ENCODE results near the gene LRRC8D.
"Not testable (repeated sequence)": the region's sequence is repeated elsewhere in the genome, so short reads cannot be mapped to it uniquely, and the experiment has no call there.

LRRC8D gene

GRCh38 chr1:89820422-89821321, at the start of gene LRRC8D:
TSS of gene LRRC8D (plus strand) at chr1:89821032. CDS start at chr1:89933069, 112,037 bp downstream.
- Histone ChIP-seq H3K9me3 (ENCODE audit: low read depth, low read length) (no peaks in the 10 kb centered on the region), H3K9ac (ENCODE audit: insufficient read length) (peak within 1 kb of the TSS; percentile 80), H3K4me3 (peak within 1 kb of the TSS; percentile 81), H3K27ac (peak within 1 kb of the TSS; percentile 95), H3K36me3 (ENCODE audit: insufficient read depth, low read length) (peaks cover 14% of the 10 kb centered on the region)
- no peak for DNase-seq (ENCODE audit: low read depth, low spot score)
- TF ChIP-seq POLR2AphosphoS5 (IDR thresholded peaks at IDR 0.05; ENCODE audit: borderline replicate concordance, low read depth, low read length) (peak; percentile 49), FOXP2 (optimal IDR thresholded peaks at IDR 0.05; ENCODE audit: control extremely low read depth, extremely low read length, insufficient read depth) (no peak)

GRCh38 chr1:89771991-89772560, 48.8 kb upstream of the LRRC8D start:
- DNase-seq (ENCODE audit: low read depth, low spot score), result no peak
- H3K9me3 ChIP-seq (ENCODE audit: low read depth, low read length), result no peaks in the 10 kb centered on the region
- H3K4me3 ChIP-seq, result no peak overlapping the region
- no peak overlapping the region for H3K9ac ChIP-seq (ENCODE audit: insufficient read length)
- no peak overlapping the region for H3K27ac ChIP-seq
- no peaks in the 10 kb centered on the region for H3K36me3 ChIP-seq (ENCODE audit: insufficient read depth, low read length)
- TF ChIP-seq EZH2 (IDR thresholded peaks at IDR 0.05) (no peak), POLR2AphosphoS5 (IDR thresholded peaks at IDR 0.05; ENCODE audit: borderline replicate concordance, low read depth, low read length) (no peak), FOXP2 (optimal IDR thresholded peaks at IDR 0.05; ENCODE audit: control extremely low read depth, extremely low read length, insufficient read depth) (no peak)

GRCh38 chr1:89776104-89776503, 44.7 kb upstream of the LRRC8D start:
- not testable (repeated sequence) for H3K9ac ChIP-seq (ENCODE audit: insufficient read length); DNase-seq (ENCODE audit: low read depth, low spot score); H3K9me3 ChIP-seq (ENCODE audit: low read depth, low read length); H3K36me3 ChIP-seq (ENCODE audit: insufficient read depth, low read length); H3K27ac ChIP-seq; H3K4me3 ChIP-seq

GRCh38 chr1:89777271-89777670, 43.6 kb upstream of the LRRC8D start:
- DNase-seq (ENCODE audit: low read depth, low spot score), result not testable (repeated sequence)

GRCh38 chr1:89779151-89779940, 41.5 kb upstream of the LRRC8D start:
- Histone ChIP-seq H3K4me3 (no peak overlapping the region), H3K36me3 (ENCODE audit: insufficient read depth, low read length) (no peaks in the 10 kb centered on the region), H3K27ac (no peak overlapping the region), H3K9ac (ENCODE audit: insufficient read length) (no peak overlapping the region), H3K9me3 (ENCODE audit: low read depth, low read length) (no peaks in the 10 kb centered on the region)
- TF ChIP-seq EZH2 (IDR thresholded peaks at IDR 0.05) (no peak), FOXP2 (optimal IDR thresholded peaks at IDR 0.05; ENCODE audit: control extremely low read depth, extremely low read length, insufficient read depth) (no peak), POLR2AphosphoS5 (IDR thresholded peaks at IDR 0.05; ENCODE audit: borderline replicate concordance, low read depth, low read length) (no peak)
- no peak for DNase-seq (ENCODE audit: low read depth, low spot score)

More at GRCh38 chr1:89777271-89777670, 43.6 kb upstream of the LRRC8D start:
- H3K4me3 ChIP-seq; H3K9ac ChIP-seq (ENCODE audit: insufficient read length); H3K27ac ChIP-seq; H3K36me3 ChIP-seq (ENCODE audit: insufficient read depth, low read length); H3K9me3 ChIP-seq (ENCODE audit: low read depth, low read length): not testable (repeated sequence)

GRCh38 chr1:89780721-89781120, 40.1 kb upstream of the LRRC8D start:
- Histone ChIP-seq H3K9ac (ENCODE audit: insufficient read length) (no peak overlapping the region), H3K27ac (no peak overlapping the region), H3K4me3 (no peak overlapping the region), H3K36me3 (ENCODE audit: insufficient read depth, low read length) (no peaks in the 10 kb centered on the region), H3K9me3 (ENCODE audit: low read depth, low read length) (no peaks in the 10 kb centered on the region)
- TF ChIP-seq FOXP2 (optimal IDR thresholded peaks at IDR 0.05; ENCODE audit: control extremely low read depth, extremely low read length, insufficient read depth) (no peak), POLR2AphosphoS5 (IDR thresholded peaks at IDR 0.05; ENCODE audit: borderline replicate concordance, low read depth, low read length) (no peak), EZH2 (IDR thresholded peaks at IDR 0.05) (no peak)
- DNase-seq (ENCODE audit: low read depth, low spot score), result no peak

- no peaks in the 10 kb centered on the region for H3K9me3 ChIP-seq (ENCODE audit: low read depth, low read length)
- H3K27ac ChIP-seq, result no peak overlapping the region
- H3K4me3 ChIP-seq, result no peak overlapping the region
- TF ChIP-seq FOXP2 (optimal IDR thresholded peaks at IDR 0.05; ENCODE audit: control extremely low read depth, extremely low read length, insufficient read depth) (no peak), EZH2 (IDR thresholded peaks at IDR 0.05) (no peak), POLR2AphosphoS5 (IDR thresholded peaks at IDR 0.05; ENCODE audit: borderline replicate concordance, low read depth, low read length) (no peak)
- H3K36me3 ChIP-seq (ENCODE audit: insufficient read depth, low read length), result no peaks in the 10 kb centered on the region
- DNase-seq (ENCODE audit: low read depth, low spot score), result no peak
- H3K9ac ChIP-seq (ENCODE audit: insufficient read length), result no peak overlapping the region
Measured at GRCh38 chr1:89781494-89782126, 39.2 kb upstream of the LRRC8D start.

GRCh38 chr1:89786628-89787214, 34.1 kb upstream of the LRRC8D start:
- H3K9me3 ChIP-seq (ENCODE audit: low read depth, low read length), result no peaks in the 10 kb centered on the region
- H3K27ac ChIP-seq, result no peak overlapping the region
- H3K9ac ChIP-seq (ENCODE audit: insufficient read length), result no peak overlapping the region
- DNase-seq (ENCODE audit: low read depth, low spot score), result no peak
- TF ChIP-seq FOXP2 (optimal IDR thresholded peaks at IDR 0.05; ENCODE audit: control extremely low read depth, extremely low read length, insufficient read depth), result no peak
- TF ChIP-seq POLR2AphosphoS5 (IDR thresholded peaks at IDR 0.05; ENCODE audit: borderline replicate concordance, low read depth, low read length), result no peak
- TF ChIP-seq EZH2 (IDR thresholded peaks at IDR 0.05), result no peak
- H3K36me3 ChIP-seq (ENCODE audit: insufficient read depth, low read length), result no peaks in the 10 kb centered on the region
- no peak overlapping the region for H3K4me3 ChIP-seq
